HCT116 (cell line): ENCODE results near the gene SPEN.

Experiments
- CTCF ChIP-seq, 3 experiments: fragments of 200-600 bp in 1 of 3; sonication (generic) in 1 of 3; IDR thresholded peaks in 2 of 3; conservative IDR thresholded peaks in 1 of 3; 2 replicates each; pipeline ENCODE4 v1.5.1; 2012 to 2017; ENCODE audit warnings: low read depth in 2 of 3, low read length in 2 of 3, antibody characterized with exemption in 1 of 3, borderline replicate concordance in 1 of 3, control low read depth in 1 of 3, mild to moderate bottlenecking in 1 of 3, mixed read lengths in 1 of 3, mixed run types in 1 of 3, moderate library complexity in 1 of 3; ENCODE audit not compliant: insufficient read depth in 1 of 3
- EZH2 ChIP-seq: fragments of 200-600 bp; sonication (generic); IDR thresholded peaks from 2 replicates; pipeline ENCODE4 v1.6.1; 2017; ENCODE audit warnings: antibody characterized with exemption, mixed run types
- MAX ChIP-seq: IDR thresholded peaks from 2 replicates; pipeline ENCODE4 v1.6.1; 2012
- POLR2A ChIP-seq: IDR thresholded peaks from 2 replicates; pipeline ENCODE4 v1.7.0; 2011; ENCODE audit warnings: borderline replicate concordance; ENCODE audit not compliant: insufficient read depth, insufficient read length; ENCODE audit errors: extremely low read depth
- REST ChIP-seq: IDR thresholded peaks from 2 replicates; pipeline ENCODE4 v1.6.1; 2012; ENCODE audit warnings: low read depth
- ZNF274 ChIP-seq: fragments of 200-500 bp; sonication (Bioruptor generic); IDR thresholded peaks from 2 replicates; pipeline ENCODE4 v1.6.1; 2014; ENCODE audit warnings: mild to moderate bottlenecking, low read depth, low read length, inconsistent platforms

GRCh38 chr1:15799004-15799867 is 48.3 kb upstream of the SPEN start:
- TF ChIP-seq ZNF274 (no peak), REST (no peak), CTCF (IDR thresholded peaks at IDR 0.05 in 2 of 3, conservative IDR thresholded peaks at IDR 0.05 in 1 of 3; ENCODE audit: borderline replicate concordance in 1 of 3, insufficient read depth in 1 of 3, low read depth in 2 of 3, low read length in 2 of 3) (no peak), MAX (no peak), POLR2A (no peak), EZH2 (no peak)
